H1 (cell line): ENCODE results near the gene STKLD1. TPM values are rescaled to one million over a fixed set of nuclear protein-coding genes. Genes with fewer than 3 reads are reported as not detected.

Experiments
- RAD21 ChIP-seq, 2 experiments: IDR thresholded peaks in 1 of 2; conservative IDR thresholded peaks in 1 of 2; 2 replicates each; pipeline ENCODE4 v1.6.1; 2011; ENCODE audit warnings: low read depth in 2 of 2, low read length in 2 of 2, improper control_type of control experiment in 1 of 2, inconsistent platforms in 1 of 2, mild to moderate bottlenecking in 1 of 2, moderate library complexity in 1 of 2
- polyA plus RNA-seq, 7 experiments: library from polyadenylated mRNA; depleted of rRNA in 3 of 7; stranded (reverse) in 5 of 7; unstranded in 2 of 7; fragments of >200 nt in 5 of 7; fragments of 200-250 nt in 2 of 7; gene quantifications; 1 replicate in 5 of 7; 2 replicates in 1 of 7; 4 replicates in 1 of 7; pipeline versions ENCODE4 v1.2.1 to v1.2.3, GENCODE V29; 2011 to 2013; ENCODE audit warnings: missing spikeins in 2 of 7, mixed read lengths in 2 of 7
- total RNA-seq: library from RNA; stranded (reverse); fragmentation: NEBNext Ultra II Directional; extraction: Animal tissue kit (Norgen Biotek cat#: 25700); gene quantifications from 2 replicates; pipeline ENCODE4 v1.2.1, GENCODE V29; 2021

The STKLD1 gene
- total and polyA plus RNA-seq, 2 of the 8 experiments (the other 6 are each of a cell fraction or from before 2014, with no cell fraction given), result 0.26 TPM; not detected in 1

DNA sequence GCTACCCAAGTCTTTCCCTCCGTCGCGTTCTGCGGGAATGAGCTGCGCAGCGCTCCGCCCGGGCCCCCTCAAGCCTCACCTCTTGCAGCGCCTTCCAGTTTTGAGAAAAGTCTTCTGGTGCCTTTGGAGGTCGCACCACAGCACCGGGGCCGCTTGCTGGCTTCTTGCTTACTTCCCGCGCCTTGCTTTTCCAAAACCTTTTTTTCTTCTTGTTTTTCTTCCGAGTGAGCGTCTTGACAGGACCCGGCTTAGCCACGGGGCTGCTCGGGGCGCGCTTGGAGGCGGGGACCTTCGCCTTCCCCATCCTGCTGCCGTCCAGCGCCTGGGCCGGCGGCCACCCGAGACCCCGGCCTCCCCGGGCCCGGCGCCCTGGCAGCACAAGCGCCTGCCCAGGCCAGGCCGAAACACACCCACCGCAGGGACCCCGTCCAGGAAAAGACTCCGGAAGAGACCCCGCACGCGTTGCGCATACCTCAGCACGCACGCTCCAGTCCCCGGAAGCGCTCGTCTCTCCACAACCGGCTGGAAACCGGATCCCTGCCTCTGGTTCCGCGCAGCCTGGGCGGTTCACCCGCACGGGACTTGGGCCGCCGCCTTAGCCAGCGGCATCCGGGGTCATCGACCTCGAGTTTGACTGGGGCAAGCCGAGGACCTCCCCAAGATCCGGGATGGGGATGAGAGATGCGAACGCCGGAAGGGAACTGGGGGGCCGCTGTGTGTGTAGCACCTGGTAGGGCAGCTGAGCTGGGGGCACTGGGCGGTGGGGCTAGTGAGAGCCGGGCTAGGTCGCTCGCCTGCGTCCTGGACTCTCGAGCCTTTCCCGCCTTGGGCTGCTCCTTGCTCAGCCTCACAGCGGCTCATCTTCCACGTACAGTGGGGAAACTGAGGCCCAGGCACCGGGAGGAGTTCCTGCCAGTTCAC lies 41.6 kb downstream of the STKLD1 start, which contains the start of gene REXO4 (continued):
- TF ChIP-seq RAD21 (IDR thresholded peaks at IDR 0.05 in 1 of 2, conservative IDR thresholded peaks at IDR 0.05 in 1 of 2; ENCODE audit: low read depth in 2 of 2, low read length in 2 of 2), result no peak
